Hematopoietic multipotent progenitor cell treated with erythropoietin and hydrocortisone succinate and interleukin-3 and kit ligand, for 4 days (in vitro differentiated cells): ENCODE results near the gene FRA10AC1.
A peak's percentile ranks its signal among the peaks of the same experiment; 100 is the strongest.

Experiments used
- DNase-seq: peaks from one replicate; pipeline ENCODE4 v3.0.0-alpha.2; 2015

Gene FRA10AC1

GRCh38 chr10:93702210-93703001 lies at the start of gene FRA10AC1:
Gene FRA10AC1, minus strand, starts transcription at chr10:93702592. Its CDS starts 2,486 bp downstream, at chr10:93700106.
- DNase-seq = peak; percentile 95

GRCh38 chr10:93751832-93752231 lies 49.4 kb upstream of the FRA10AC1 start:
- peak; percentile 51 for DNase-seq

- no peak for DNase-seq
Measured at GRCh38 chr10:93751124-93751523, 48.7 kb upstream of the FRA10AC1 start.

- no peak for DNase-seq
Measured at GRCh38 chr10:93749218-93749799, 46.9 kb upstream of the FRA10AC1 start.

GRCh38 chr10:93746844-93747284 lies 44.5 kb upstream of the FRA10AC1 start:
- DNase-seq = no peak

- peak; percentile 38 for DNase-seq
Measured at GRCh38 chr10:93745408-93746065, 43.1 kb upstream of the FRA10AC1 start.

- DNase-seq = peak; percentile 68
Measured at GRCh38 chr10:93742633-93743349, 40.4 kb upstream of the FRA10AC1 start.

- no peak for DNase-seq
Measured at GRCh38 chr10:93741367-93741766, 39.0 kb upstream of the FRA10AC1 start.

GRCh38 chr10:93726024-93726423 lies 23.6 kb upstream of the FRA10AC1 start:
- no peak for DNase-seq

- DNase-seq = no peak
Measured at GRCh38 chr10:93723153-93723552, 20.8 kb upstream of the FRA10AC1 start.

GRCh38 chr10:93722550-93722949 lies 20.2 kb upstream of the FRA10AC1 start:
- no peak for DNase-seq

GRCh38 chr10:93719901-93720300 lies 17.5 kb upstream of the FRA10AC1 start:
- no peak for DNase-seq

GRCh38 chr10:93718937-93719725 lies 16.7 kb upstream of the FRA10AC1 start:
- DNase-seq = peak; percentile 64

GRCh38 chr10:93716766-93717165 lies 14.4 kb upstream of the FRA10AC1 start:
- DNase-seq = no peak

- no peak for DNase-seq
Measured at GRCh38 chr10:93715345-93715744, 13.0 kb upstream of the FRA10AC1 start.

- DNase-seq = no peak
Measured at GRCh38 chr10:93712593-93712992, 10.2 kb upstream of the FRA10AC1 start.

- no peak for DNase-seq
Measured at GRCh38 chr10:93711891-93712290, 9.5 kb upstream of the FRA10AC1 start.

- DNase-seq = no peak
Measured at GRCh38 chr10:93710333-93710909, 8.0 kb upstream of the FRA10AC1 start.

- no peak for DNase-seq
Measured at GRCh38 chr10:93707623-93708022, 5.2 kb upstream of the FRA10AC1 start.

- DNase-seq = peak; percentile 35
Measured at GRCh38 chr10:93704451-93704850, 2.1 kb upstream of the FRA10AC1 start.

GRCh38 chr10:93703841-93704240 lies 1.4 kb upstream of the FRA10AC1 start:
- no peak for DNase-seq

GRCh38 chr10:93703066-93703465 lies 674 bp upstream of the FRA10AC1 start:
- peak; percentile 25 for DNase-seq
